HepG2 (cell line): Measurements from ENCODE around the gene GJD3. TPM values are rescaled to one million over a fixed set of nuclear protein-coding genes. Genes with fewer than 3 reads are reported as not detected.

Source experiments
- AKAP8 ChIP-seq: sonication (generic); formaldehyde crosslinking; IDR thresholded peaks from 2 replicates; pipeline ENCODE4 v1.5.1; 2020; ENCODE audit warnings: mild to moderate bottlenecking, missing genetic modification reagents
- ATAD3A ChIP-seq: sonication (generic); formaldehyde crosslinking; IDR thresholded peaks from 2 replicates; pipeline ENCODE4 v1.4.0; 2020; ENCODE audit warnings: missing genetic modification reagents
- GMEB1 ChIP-seq: sonication (generic); formaldehyde crosslinking; IDR thresholded peaks from 2 replicates; pipeline ENCODE4 v1.5.1; 2020; ENCODE audit warnings: missing genetic modification reagents, mild to moderate bottlenecking, borderline replicate concordance
- MAFK ChIP-seq, 2 experiments: IDR thresholded peaks in 1 of 2; conservative IDR thresholded peaks in 1 of 2; 2 replicates each; pipeline ENCODE4 v1.6.1; 2011; ENCODE audit warnings: improper control_type of control experiment in 2 of 2, low read length in 2 of 2
- MYC ChIP-seq: sonication (generic); formaldehyde crosslinking; IDR thresholded peaks from 2 replicates; pipeline ENCODE4 v1.9.0; 2021; ENCODE audit warnings: missing genetic modification reagents, borderline replicate concordance
- NCOA5 ChIP-seq: sonication (generic); formaldehyde crosslinking; IDR thresholded peaks from 2 replicates; pipeline ENCODE4 v1.4.0; 2020; ENCODE audit warnings: missing genetic modification reagents
- PAF1 ChIP-seq: IDR thresholded peaks from 2 replicates; pipeline ENCODE4 v1.6.1; 2016; ENCODE audit warnings: missing genetic modification reagents, missing compliant biosample characterization
- POLR2AphosphoS5 ChIP-seq: IDR thresholded peaks from 2 replicates; pipeline ENCODE4 v1.6.1; 2012; ENCODE audit warnings: low read depth, low read length
- SAP130 ChIP-seq: IDR thresholded peaks from 2 replicates; pipeline ENCODE4 v1.6.1; 2016; ENCODE audit warnings: low read depth
- SKI ChIP-seq: fragments of 450-650 bp; IDR thresholded peaks from one replicate; pipeline ENCODE4 v1.6.1; 2018; ENCODE audit warnings: mild to moderate bottlenecking; ENCODE audit not compliant: partially characterized antibody
- SKIL ChIP-seq: sonication (generic); formaldehyde crosslinking; IDR thresholded peaks from 2 replicates; pipeline ENCODE4 v1.8.0; 2022; ENCODE audit warnings: missing genetic modification reagents, mild to moderate bottlenecking, moderate library complexity, borderline replicate concordance
- SRY ChIP-seq: sonication (generic); formaldehyde crosslinking; IDR thresholded peaks from 2 replicates; pipeline ENCODE4 v1.8.0; 2022; ENCODE audit warnings: mild to moderate bottlenecking, missing genetic modification reagents
- THAP7 ChIP-seq: sonication (generic); formaldehyde crosslinking; IDR thresholded peaks from 2 replicates; pipeline ENCODE4 v1.8.1; 2023; ENCODE audit warnings: mild to moderate bottlenecking, missing genetic modification reagents
- USF2 ChIP-seq, 2 experiments: sonication (generic) in 1 of 2; formaldehyde crosslinking in 1 of 2; IDR thresholded peaks; 2 replicates each; pipeline versions ENCODE4 v1.5.1 to v1.6.1; 2011 to 2020; ENCODE audit warnings: borderline replicate concordance in 1 of 2, low read depth in 1 of 2, low read length in 1 of 2, mild to moderate bottlenecking in 1 of 2, missing genetic modification reagents in 1 of 2, moderate library complexity in 1 of 2
- ZBTB25 ChIP-seq: IDR thresholded peaks from 2 replicates; pipeline ENCODE4 v1.6.1; 2018; ENCODE audit warnings: missing genetic modification reagents
- ZFP41 ChIP-seq: sonication (generic); formaldehyde crosslinking; IDR thresholded peaks from 2 replicates; pipeline ENCODE4 v1.4.0; 2020; ENCODE audit warnings: mild to moderate bottlenecking, missing genetic modification reagents, borderline replicate concordance
- ZNF230 ChIP-seq: sonication (generic); formaldehyde crosslinking; IDR thresholded peaks from 2 replicates; pipeline ENCODE4 v1.4.0; 2020; ENCODE audit warnings: mild to moderate bottlenecking, missing genetic modification reagents
- ZNF292 ChIP-seq: sonication (generic); formaldehyde crosslinking; IDR thresholded peaks from 2 replicates; pipeline ENCODE4 v1.8.1; 2022; ENCODE audit warnings: mild to moderate bottlenecking, low read depth, missing genetic modification reagents, borderline replicate concordance
- ZNF510 ChIP-seq: sonication (generic); formaldehyde crosslinking; IDR thresholded peaks from 2 replicates; pipeline ENCODE4 v1.4.0; 2020; ENCODE audit warnings: low read depth, mild to moderate bottlenecking, missing genetic modification reagents
- ZNF616 ChIP-seq: sonication (generic); formaldehyde crosslinking; IDR thresholded peaks from 2 replicates; pipeline ENCODE4 v1.5.0; 2020; ENCODE audit warnings: low read depth, mild to moderate bottlenecking, missing genetic modification reagents
- polyA plus RNA-seq, 8 experiments: library from polyadenylated mRNA; depleted of rRNA in 3 of 8; stranded (reverse) in 7 of 8; unstranded in 1 of 8; fragments of >200 nt; fragmentation: Illumina TruSeq in 4 of 8; extraction: Trizol in 4 of 8; gene quantifications; 2 replicates each; pipeline versions ENCODE4 v1.2.1 to v1.2.3, GENCODE V29; 2011 to 2016; ENCODE audit warnings: low read depth in 4 of 8, missing spikeins in 1 of 8, mixed read lengths in 1 of 8; ENCODE audit not compliant: insufficient read depth in 1 of 8
- total RNA-seq, 5 experiments: library from RNA; depleted of rRNA; stranded (reverse); fragments of >200 nt; fragmentation: Illumina TruSeq; extraction: Trizol; gene quantifications; 2 replicates each; pipeline ENCODE4 v1.2.3, GENCODE V29; 2016; ENCODE audit warnings: low read depth in 1 of 5

Gene GJD3
- total and polyA plus RNA-seq, 2 of the 13 experiments (the other 11 are each of a cell fraction or from before 2014, with no cell fraction given): not detected

GRCh38 chr17:40322358-40323315, 41.9 kb downstream of the GJD3 start (continued):
- TF ChIP-seq ZBTB25 (no peak), SKI (no peak), GMEB1 (no peak), POLR2AphosphoS5 (no peak), PAF1 (CRISPR knock-in tag) (no peak), MYC (CRISPR knock-in tag) (0 out of 2 replicates have a peak, but pooled peaks have one; percentile 11), ZFP41 (CRISPR knock-in tag) (no peak), ZNF510 (CRISPR knock-in tag) (no peak), SAP130 (CRISPR knock-in tag) (no peak), SKIL (CRISPR knock-in tag) (no peak), ZNF292 (no peak), ZNF230 (CRISPR knock-in tag) (no peak), AKAP8 (no peak), THAP7 (CRISPR knock-in tag) (no peak), ATAD3A (CRISPR knock-in tag) (no peak), SRY (CRISPR knock-in tag) (no peak), NCOA5 (no peak), USF2 (IDR thresholded peaks at IDR 0.05; ENCODE audit: low read depth, low read length) (0 out of 2 replicates have a peak, but pooled peaks have one; percentile 22), USF2 (CRISPR knock-in tag; IDR thresholded peaks at IDR 0.05; ENCODE audit: borderline replicate concordance) (peak; percentile 72; the same call in 1 of the 2 replicates), MAFK (conservative IDR thresholded peaks at IDR 0.05 in 1 of 2, IDR thresholded peaks at IDR 0.05 in 1 of 2; ENCODE audit: low read length in 2 of 2) (no peak), ZNF616 (CRISPR knock-in tag) (no peak)
